NT2/D1 (cell line): ENCODE measurements around the gene PTPRN2.

Experiments
- YY1 ChIP-seq: IDR thresholded peaks from 2 replicates; pipeline ENCODE4 v1.6.1; 2011; ENCODE audit not compliant: insufficient read length, insufficient read depth
- ZNF274 ChIP-seq: IDR thresholded peaks from 2 replicates; pipeline ENCODE4 v1.6.1; 2011; ENCODE audit warnings: mild to moderate bottlenecking, low read depth, low read length

- TF ChIP-seq YY1 (no peak), ZNF274 (no peak)
These were observed 772.0 kb downstream of the PTPRN2 start for GRCh38 chr7:157815706-157816022.
